Neutrophil (primary cell): ENCODE data around the gene FGG.

Experiments used
- H3K27ac ChIP-seq: fragments of 200-600 bp; sonication (generic); 2 replicates; pipeline ENCODE4 v1.5.1; 2016; ENCODE audit warnings: mild to moderate bottlenecking, moderate library complexity
- H3K27me3 ChIP-seq: fragments of 200-600 bp; sonication (generic); 2 replicates; pipeline ENCODE4 v1.6.0; 2016; ENCODE audit warnings: mild to moderate bottlenecking
- H3K36me3 ChIP-seq: fragments of 200-600 bp; sonication (generic); 2 replicates; pipeline ENCODE4 v1.5.1; 2017
- H3K4me1 ChIP-seq, 2 experiments: fragments of 200-600 bp in 1 of 2; sonication (generic) in 1 of 2; 1 replicate in 1 of 2; 2 replicates in 1 of 2; pipeline versions ENCODE4 v1.5.1 to v1.6.1; 2013 to 2016; ENCODE audit warnings: low read depth in 1 of 2, low read length in 1 of 2, mild to moderate bottlenecking in 1 of 2, moderate library complexity in 1 of 2; ENCODE audit not compliant: control insufficient read depth in 1 of 2, insufficient read depth in 1 of 2
- H3K4me3 ChIP-seq, 2 experiments: fragments of 200-600 bp in 1 of 2; sonication (generic) in 1 of 2; 1 replicate in 1 of 2; 2 replicates in 1 of 2; pipeline ENCODE4 v1.5.1; 2013 to 2016; ENCODE audit warnings: low read depth in 1 of 2, low read length in 1 of 2, mild to moderate bottlenecking in 1 of 2, moderate library complexity in 1 of 2
- H3K9me3 ChIP-seq: fragments of 200-600 bp; sonication (generic); 2 replicates; pipeline ENCODE4 v1.5.1; 2016
- TF ChIP-seq, protein P1 (sequence below): fragments of 200-600 bp; sonication (generic); IDR thresholded peaks from 2 replicates; pipeline ENCODE4 v1.5.1; 2016; ENCODE audit warnings: antibody characterized with exemption

Gene FGG

DNA sequence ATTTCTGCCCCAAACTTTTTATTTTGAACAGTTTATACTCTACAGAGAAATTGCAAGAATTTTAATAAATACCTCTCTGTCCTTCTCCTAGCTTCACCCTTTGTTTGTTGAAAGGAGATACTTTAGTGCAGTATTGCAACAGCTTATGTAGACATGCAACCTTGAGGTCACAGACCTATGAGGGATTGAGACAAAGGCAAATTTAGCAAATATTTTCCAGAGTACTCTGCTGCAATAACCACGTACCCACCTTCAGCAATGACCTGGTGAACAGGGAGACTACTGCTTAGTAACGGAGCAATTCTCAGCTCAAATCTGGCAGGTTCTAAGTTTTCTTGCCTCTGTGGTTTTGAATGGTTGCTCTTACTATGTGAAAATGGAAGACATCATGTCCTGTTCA lies 35.1 kb downstream of the FGG start:
- Histone ChIP-seq H3K9me3 (no peaks in the 10 kb centered on the region), H3K4me1 (no peaks in the 10 kb centered on the region), H3K36me3 (no peaks in the 10 kb centered on the region), H3K27me3 (no peaks in the 10 kb centered on the region), H3K27ac (no peak overlapping the region), H3K4me3 (no peak overlapping the region)
- TF ChIP-seq, protein P1, sequence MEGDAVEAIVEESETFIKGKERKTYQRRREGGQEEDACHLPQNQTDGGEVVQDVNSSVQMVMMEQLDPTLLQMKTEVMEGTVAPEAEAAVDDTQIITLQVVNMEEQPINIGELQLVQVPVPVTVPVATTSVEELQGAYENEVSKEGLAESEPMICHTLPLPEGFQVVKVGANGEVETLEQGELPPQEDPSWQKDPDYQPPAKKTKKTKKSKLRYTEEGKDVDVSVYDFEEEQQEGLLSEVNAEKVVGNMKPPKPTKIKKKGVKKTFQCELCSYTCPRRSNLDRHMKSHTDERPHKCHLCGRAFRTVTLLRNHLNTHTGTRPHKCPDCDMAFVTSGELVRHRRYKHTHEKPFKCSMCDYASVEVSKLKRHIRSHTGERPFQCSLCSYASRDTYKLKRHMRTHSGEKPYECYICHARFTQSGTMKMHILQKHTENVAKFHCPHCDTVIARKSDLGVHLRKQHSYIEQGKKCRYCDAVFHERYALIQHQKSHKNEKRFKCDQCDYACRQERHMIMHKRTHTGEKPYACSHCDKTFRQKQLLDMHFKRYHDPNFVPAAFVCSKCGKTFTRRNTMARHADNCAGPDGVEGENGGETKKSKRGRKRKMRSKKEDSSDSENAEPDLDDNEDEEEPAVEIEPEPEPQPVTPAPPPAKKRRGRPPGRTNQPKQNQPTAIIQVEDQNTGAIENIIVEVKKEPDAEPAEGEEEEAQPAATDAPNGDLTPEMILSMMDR: no peak

DNA sequence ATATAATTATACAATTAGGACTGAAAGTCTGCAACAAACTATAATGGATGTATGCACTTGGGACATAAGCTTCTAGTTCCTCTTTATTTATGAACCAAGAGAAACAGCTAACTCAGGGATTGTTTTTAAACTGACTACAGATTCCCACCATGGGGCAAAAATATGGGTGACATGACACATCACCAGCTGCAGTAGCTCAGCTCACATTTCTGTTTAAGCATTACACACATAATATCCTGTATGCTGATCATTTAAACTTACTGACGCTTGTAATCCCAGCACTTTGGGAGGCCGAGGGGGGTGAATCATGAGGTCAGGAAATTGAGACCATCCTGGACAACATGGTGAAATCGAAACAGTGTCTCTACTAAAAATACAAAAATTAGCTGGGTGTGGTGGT lies 38.1 kb downstream of the FGG start:
- Histone ChIP-seq H3K4me3 (no peak overlapping the region), H3K27me3 (no peaks in the 10 kb centered on the region), H3K36me3 (no peaks in the 10 kb centered on the region), H3K4me1 (no peaks in the 10 kb centered on the region), H3K9me3 (no peaks in the 10 kb centered on the region), H3K27ac (no peak overlapping the region)
- TF ChIP-seq, protein P1: no peak

DNA sequence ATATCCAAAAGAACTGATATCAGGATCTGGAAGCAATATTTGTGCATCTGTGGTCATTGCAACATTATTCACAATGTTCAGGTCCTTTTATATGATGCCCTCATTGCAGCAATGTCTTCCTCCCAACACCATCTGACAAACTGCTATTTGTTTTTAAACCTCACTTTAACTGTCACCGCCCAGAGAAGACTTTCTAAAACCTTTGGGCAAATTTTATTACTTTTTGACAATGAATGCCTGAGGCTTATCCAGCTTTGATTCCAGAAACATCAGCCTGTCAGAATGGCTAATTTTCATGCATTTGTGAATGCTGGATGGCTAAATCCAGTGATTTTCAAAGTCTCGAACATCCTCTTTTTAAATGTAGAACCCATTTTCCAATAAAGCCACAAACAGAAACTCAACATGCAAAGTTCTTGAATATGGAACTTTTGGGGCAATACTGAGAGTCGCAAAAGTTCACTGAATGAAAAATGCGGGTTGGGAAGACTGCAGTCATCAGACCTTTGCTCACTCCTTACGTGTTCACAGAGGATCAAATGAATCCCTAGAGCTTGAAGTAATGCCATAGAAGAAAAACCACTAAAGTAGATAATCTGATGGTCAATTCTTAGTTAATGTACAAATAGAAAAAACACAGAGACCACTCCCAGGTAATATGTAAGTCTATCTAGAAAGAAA lies 39.1 kb downstream of the FGG start:
- H3K4me1 ChIP-seq: no peaks in the 10 kb centered on the region
- TF ChIP-seq, protein P1: no peak
- no peaks in the 10 kb centered on the region for H3K27me3 ChIP-seq
- no peaks in the 10 kb centered on the region for H3K36me3 ChIP-seq
- no peaks in the 10 kb centered on the region for H3K9me3 ChIP-seq
- H3K4me3 ChIP-seq: no peak overlapping the region
- no peak overlapping the region for H3K27ac ChIP-seq

DNA sequence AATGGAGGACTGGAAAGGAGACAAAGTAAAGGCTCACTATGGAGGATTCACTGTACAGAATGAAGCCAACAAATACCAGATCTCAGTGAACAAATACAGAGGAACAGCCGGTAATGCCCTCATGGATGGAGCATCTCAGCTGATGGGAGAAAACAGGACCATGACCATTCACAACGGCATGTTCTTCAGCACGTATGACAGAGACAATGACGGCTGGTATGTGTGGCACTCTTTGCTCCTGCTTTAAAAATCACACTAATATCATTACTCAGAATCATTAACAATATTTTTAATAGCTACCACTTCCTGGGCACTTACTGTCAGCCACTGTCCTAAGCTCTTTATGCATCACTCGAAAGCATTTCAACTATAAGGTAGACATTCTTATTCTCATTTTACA lies 42.9 kb downstream of the FGG start:
- Histone ChIP-seq H3K4me1 (no peaks in the 10 kb centered on the region), H3K9me3 (no peaks in the 10 kb centered on the region), H3K27ac (no peak overlapping the region)

GRCh38 chr4:154569028-154569427 lies 43.4 kb downstream of the FGG start:
- no peaks in the 10 kb centered on the region for H3K9me3 ChIP-seq
- no peaks in the 10 kb centered on the region for H3K27me3 ChIP-seq
- H3K36me3 ChIP-seq: no peaks in the 10 kb centered on the region
- TF ChIP-seq, protein P1: no peak
- no peak overlapping the region for H3K27ac ChIP-seq
- H3K4me1 ChIP-seq: no peaks in the 10 kb centered on the region
- H3K4me3 ChIP-seq: no peak overlapping the region

More for the DNA sequence above, 42.9 kb downstream of the FGG start:
- Histone ChIP-seq H3K36me3 (no peaks in the 10 kb centered on the region), H3K4me3 (no peak overlapping the region), H3K27me3 (no peaks in the 10 kb centered on the region)
- TF ChIP-seq, protein P1: no peak
